Caki2 (cell line): ENCODE results near the gene REXO4. TPM values are rescaled to one million over a fixed set of nuclear protein-coding genes. Genes with fewer than 3 reads are reported as not detected.
"Not testable (repeated sequence)": the region's sequence is repeated elsewhere in the genome, so short reads cannot be mapped to it uniquely, and the experiment has no call there.

Source experiments
- DNase-seq: peaks from one replicate; pipeline ENCODE4 v3.0.0-alpha.2; 2015; ENCODE audit warnings: low read depth
- in situ Hi-C: cut with HindIII; loops from 2 replicates; pipeline ENCODE4 v1.10.0; 2016; ENCODE audit warnings: low sequenced_read_pairs, low pct_unique_long_range_greater_than_20kb, mixed read lengths
- total RNA-seq: library from RNA; depleted of rRNA; stranded (reverse); fragments of >200 nt; shearing (Covaris generic); gene quantifications from 2 replicates; pipeline ENCODE4 v1.2.3, GENCODE V29; 2014; ENCODE audit warnings: low replicate concordance

The REXO4 gene
- total RNA-seq, 1 experiment from 2014 or later, result 27.5 TPM

- DNase-seq, result no peak
- in situ Hi-C loops, result no loop called here
These were observed 17.5 kb downstream of the REXO4 start for GRCh38 chr9:133400292-133400691.

GRCh38 chr9:133397895-133398294 is 19.9 kb downstream of the REXO4 start:
- in situ Hi-C loops, result no loop called here
- DNase-seq, result no peak

GRCh38 chr9:133397370-133397769 is 20.4 kb downstream of the REXO4 start:
- DNase-seq, result no peak
- in situ Hi-C loops, result no loop called here

GRCh38 chr9:133396952-133397351 is 20.9 kb downstream of the REXO4 start:
- in situ Hi-C loops, result no loop called here
- no peak for DNase-seq

GRCh38 chr9:133394687-133395271 is 23.0 kb downstream of the REXO4 start:
- in situ Hi-C loops, result no loop called here
- no peak for DNase-seq

GRCh38 chr9:133393399-133393798 is 24.4 kb downstream of the REXO4 start:
- in situ Hi-C loops, result no loop called here
- DNase-seq, result no peak

GRCh38 chr9:133392308-133392707 is 25.5 kb downstream of the REXO4 start:
- in situ Hi-C loops, DNase-seq: not testable (repeated sequence)

GRCh38 chr9:133391449-133391848 is 26.4 kb downstream of the REXO4 start:
- DNase-seq, in situ Hi-C loops: not testable (repeated sequence)

GRCh38 chr9:133390713-133391112 is 27.1 kb downstream of the REXO4 start:
- no peak for DNase-seq
- in situ Hi-C loops, result no loop called here

GRCh38 chr9:133389562-133389961 is 28.2 kb downstream of the REXO4 start:
- in situ Hi-C loops, result no loop called here
- DNase-seq, result no peak

- in situ Hi-C loops, result no loop called here
- no peak for DNase-seq
These were observed 28.7 kb downstream of the REXO4 start for GRCh38 chr9:133389025-133389557.

- no peak for DNase-seq
These were observed 30.1 kb downstream of the REXO4 start for GRCh38 chr9:133387680-133388079.

GRCh38 chr9:133386338-133386737 is 31.5 kb downstream of the REXO4 start:
- DNase-seq, result no peak
- in situ Hi-C loops, result no loop called here

More at GRCh38 chr9:133387680-133388079, 30.1 kb downstream of the REXO4 start:
- in situ Hi-C loops, result no loop called here

GRCh38 chr9:133385452-133385851 is 32.4 kb downstream of the REXO4 start:
- in situ Hi-C loops, result no loop called here
- no peak for DNase-seq

GRCh38 chr9:133384736-133385321 is 33.0 kb downstream of the REXO4 start:
- in situ Hi-C loops, result no loop called here
- DNase-seq, result no peak

- in situ Hi-C loops, result no loop called here
- DNase-seq, result no peak
These were observed 34.4 kb downstream of the REXO4 start for GRCh38 chr9:133383438-133383837.

- in situ Hi-C loops, result no loop called here
- DNase-seq, result no peak
These were observed 35.2 kb downstream of the REXO4 start for GRCh38 chr9:133382507-133383141.

- in situ Hi-C loops, result no loop called here
- DNase-seq, result no peak
These were observed 37.1 kb downstream of the REXO4 start for GRCh38 chr9:133380734-133381133.
